ENCODE results near the gene SLC7A7. TPM values are rescaled to one million over a fixed set of nuclear protein-coding genes. Genes with fewer than 3 reads are reported as not detected.

The SLC7A7 gene
- total and polyA plus RNA-seq, 2 of the 13 experiments (the other 11 are each of a cell fraction or from before 2014, with no cell fraction given) = 0.13 to 0.63 TPM

DNA sequence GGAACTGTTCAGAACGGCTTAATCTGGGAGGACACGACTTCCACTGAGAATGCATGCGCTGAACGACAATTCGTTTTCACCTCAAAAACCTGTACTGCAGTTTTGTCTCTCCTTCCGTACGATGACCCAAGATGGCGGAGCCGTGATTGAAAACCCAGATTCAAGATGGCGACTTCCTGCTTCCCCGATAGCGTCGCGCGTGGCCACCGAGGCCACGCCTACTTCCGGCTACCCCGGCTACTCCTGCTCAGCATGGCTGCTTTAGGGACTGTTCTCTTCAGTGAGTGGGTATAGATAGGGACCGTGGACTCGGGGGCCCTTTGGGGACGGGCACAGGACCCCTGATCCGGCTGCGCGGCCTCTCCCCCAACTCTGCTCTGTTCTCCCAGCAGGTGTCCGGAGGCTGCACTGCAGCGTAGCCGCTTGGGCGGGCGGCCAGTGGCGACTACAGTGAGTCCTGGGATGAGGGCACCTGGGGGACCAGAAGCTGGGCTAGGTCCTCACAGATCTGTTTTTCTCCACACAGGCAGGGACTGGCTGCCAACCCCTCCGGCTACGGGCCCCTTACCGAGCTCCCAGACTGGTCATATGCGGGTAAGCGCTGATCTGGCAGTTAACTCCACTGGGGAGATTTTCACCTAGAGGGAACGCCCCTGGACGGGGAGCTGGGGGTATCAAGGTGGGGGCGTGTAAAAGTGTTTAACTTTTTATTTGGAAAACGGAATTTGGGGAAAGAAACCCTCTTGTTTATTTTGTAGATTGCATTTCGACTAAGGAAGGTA is 14.6 kb upstream of the SLC7A7 start, which contains the start of gene MRPL52 (continued):
- 0 out of 4 replicates have a peak, but pooled peaks of 1 of the 2 experiments have one; percentile 24 for TF ChIP-seq REST (IDR thresholded peaks at IDR 0.05; ENCODE audit: borderline replicate concordance in 1 of 2, low read depth in 1 of 2, low read length in 2 of 2)
- TF ChIP-seq PLRG1 (conservative IDR thresholded peaks at IDR 0.05) = no peak
- TF ChIP-seq TCF7L2 (IDR thresholded peaks at IDR 0.05; ENCODE audit: low read depth, low read length) = no peak
- peak; percentile 94; the same call in 1 of the 2 replicates for TF ChIP-seq ZNF569 (CRISPR knock-in tag; IDR thresholded peaks at IDR 0.05; ENCODE audit: borderline replicate concordance)
- TF ChIP-seq ZNF776 (CRISPR knock-in tag; IDR thresholded peaks at IDR 0.05) = no peak
- peak; percentile 60; the same call in 1 of the 2 replicates for TF ChIP-seq SP5 (CRISPR knock-in tag; IDR thresholded peaks at IDR 0.05; ENCODE audit: borderline replicate concordance, low read depth)
- TF ChIP-seq PHF21A (CRISPR knock-in tag; IDR thresholded peaks at IDR 0.05) = peak; percentile 59; the same call in 1 of the 2 replicates
- TF ChIP-seq AGO2 (optimal IDR thresholded peaks at IDR 0.05; ENCODE audit: low read depth, low read length) = peak; percentile 91
- TF ChIP-seq, protein P1, sequence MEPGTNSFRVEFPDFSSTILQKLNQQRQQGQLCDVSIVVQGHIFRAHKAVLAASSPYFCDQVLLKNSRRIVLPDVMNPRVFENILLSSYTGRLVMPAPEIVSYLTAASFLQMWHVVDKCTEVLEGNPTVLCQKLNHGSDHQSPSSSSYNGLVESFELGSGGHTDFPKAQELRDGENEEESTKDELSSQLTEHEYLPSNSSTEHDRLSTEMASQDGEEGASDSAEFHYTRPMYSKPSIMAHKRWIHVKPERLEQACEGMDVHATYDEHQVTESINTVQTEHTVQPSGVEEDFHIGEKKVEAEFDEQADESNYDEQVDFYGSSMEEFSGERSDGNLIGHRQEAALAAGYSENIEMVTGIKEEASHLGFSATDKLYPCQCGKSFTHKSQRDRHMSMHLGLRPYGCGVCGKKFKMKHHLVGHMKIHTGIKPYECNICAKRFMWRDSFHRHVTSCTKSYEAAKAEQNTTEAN (CRISPR knock-in tag; conservative IDR thresholded peaks at IDR 0.05) = no peak; the same call in 1 of the 2 replicates
- peak; percentile 90 for TF ChIP-seq SIN3B (IDR thresholded peaks at IDR 0.05; ENCODE audit: low read length)
- peak; percentile 62; the same call in 1 of the 2 replicates for TF ChIP-seq HES4 (CRISPR knock-in tag; IDR thresholded peaks at IDR 0.05; ENCODE audit: borderline replicate concordance)
- TF ChIP-seq TCF7 (IDR thresholded peaks at IDR 0.05; ENCODE audit: low read depth) = no peak
- TF ChIP-seq ZNF773 (CRISPR knock-in tag; IDR thresholded peaks at IDR 0.05; ENCODE audit: borderline replicate concordance) = peak; percentile 88; the same call in 1 of the 2 replicates
- TF ChIP-seq CEBPG (CRISPR knock-in tag; IDR thresholded peaks at IDR 0.05) = no peak; the same call in 1 of the 2 replicates
- TF ChIP-seq KLF12 (CRISPR knock-in tag; IDR thresholded peaks at IDR 0.05; ENCODE audit: borderline replicate concordance) = no peak; the same call in 1 of the 2 replicates
- TF ChIP-seq ZNF775 (CRISPR knock-in tag; IDR thresholded peaks at IDR 0.05; ENCODE audit: borderline replicate concordance) = peak; percentile 75; the same call in 1 of the 2 replicates
- peak; percentile 9; the same call in 1 of the 2 replicates for TF ChIP-seq STAG1 (CRISPR knock-in tag; IDR thresholded peaks at IDR 0.05)
- TF ChIP-seq, protein P2, sequence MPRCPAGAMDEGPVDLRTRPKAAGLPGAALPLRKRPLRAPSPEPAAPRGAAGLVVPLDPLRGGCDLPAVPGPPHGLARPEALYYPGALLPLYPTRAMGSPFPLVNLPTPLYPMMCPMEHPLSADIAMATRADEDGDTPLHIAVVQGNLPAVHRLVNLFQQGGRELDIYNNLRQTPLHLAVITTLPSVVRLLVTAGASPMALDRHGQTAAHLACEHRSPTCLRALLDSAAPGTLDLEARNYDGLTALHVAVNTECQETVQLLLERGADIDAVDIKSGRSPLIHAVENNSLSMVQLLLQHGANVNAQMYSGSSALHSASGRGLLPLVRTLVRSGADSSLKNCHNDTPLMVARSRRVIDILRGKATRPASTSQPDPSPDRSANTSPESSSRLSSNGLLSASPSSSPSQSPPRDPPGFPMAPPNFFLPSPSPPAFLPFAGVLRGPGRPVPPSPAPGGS (CRISPR knock-in tag; IDR thresholded peaks at IDR 0.05) = peak; percentile 34; the same call in 1 of the 2 replicates
- no peak; the same call in 1 of the 2 replicates for TF ChIP-seq MTF1 (CRISPR knock-in tag; IDR thresholded peaks at IDR 0.05)
- peak; percentile 97 for TF ChIP-seq ZNF839 (CRISPR knock-in tag; IDR thresholded peaks at IDR 0.05; ENCODE audit: borderline replicate concordance)
- TF ChIP-seq ZNF44 (CRISPR knock-in tag; IDR thresholded peaks at IDR 0.05) = no peak
- TF ChIP-seq DR1 (CRISPR knock-in tag; IDR thresholded peaks at IDR 0.05) = no peak
- TF ChIP-seq E2F2 (CRISPR knock-in tag; IDR thresholded peaks at IDR 0.05; ENCODE audit: borderline replicate concordance) = peak; percentile 84; the same call in 1 of the 2 replicates

Measured in HepG2 (cell line).